Measurements from ENCODE around the gene NECTIN3.

The NECTIN3 gene, protein sequence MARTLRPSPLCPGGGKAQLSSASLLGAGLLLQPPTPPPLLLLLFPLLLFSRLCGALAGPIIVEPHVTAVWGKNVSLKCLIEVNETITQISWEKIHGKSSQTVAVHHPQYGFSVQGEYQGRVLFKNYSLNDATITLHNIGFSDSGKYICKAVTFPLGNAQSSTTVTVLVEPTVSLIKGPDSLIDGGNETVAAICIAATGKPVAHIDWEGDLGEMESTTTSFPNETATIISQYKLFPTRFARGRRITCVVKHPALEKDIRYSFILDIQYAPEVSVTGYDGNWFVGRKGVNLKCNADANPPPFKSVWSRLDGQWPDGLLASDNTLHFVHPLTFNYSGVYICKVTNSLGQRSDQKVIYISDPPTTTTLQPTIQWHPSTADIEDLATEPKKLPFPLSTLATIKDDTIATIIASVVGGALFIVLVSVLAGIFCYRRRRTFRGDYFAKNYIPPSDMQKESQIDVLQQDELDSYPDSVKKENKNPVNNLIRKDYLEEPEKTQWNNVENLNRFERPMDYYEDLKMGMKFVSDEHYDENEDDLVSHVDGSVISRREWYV

DNA sequence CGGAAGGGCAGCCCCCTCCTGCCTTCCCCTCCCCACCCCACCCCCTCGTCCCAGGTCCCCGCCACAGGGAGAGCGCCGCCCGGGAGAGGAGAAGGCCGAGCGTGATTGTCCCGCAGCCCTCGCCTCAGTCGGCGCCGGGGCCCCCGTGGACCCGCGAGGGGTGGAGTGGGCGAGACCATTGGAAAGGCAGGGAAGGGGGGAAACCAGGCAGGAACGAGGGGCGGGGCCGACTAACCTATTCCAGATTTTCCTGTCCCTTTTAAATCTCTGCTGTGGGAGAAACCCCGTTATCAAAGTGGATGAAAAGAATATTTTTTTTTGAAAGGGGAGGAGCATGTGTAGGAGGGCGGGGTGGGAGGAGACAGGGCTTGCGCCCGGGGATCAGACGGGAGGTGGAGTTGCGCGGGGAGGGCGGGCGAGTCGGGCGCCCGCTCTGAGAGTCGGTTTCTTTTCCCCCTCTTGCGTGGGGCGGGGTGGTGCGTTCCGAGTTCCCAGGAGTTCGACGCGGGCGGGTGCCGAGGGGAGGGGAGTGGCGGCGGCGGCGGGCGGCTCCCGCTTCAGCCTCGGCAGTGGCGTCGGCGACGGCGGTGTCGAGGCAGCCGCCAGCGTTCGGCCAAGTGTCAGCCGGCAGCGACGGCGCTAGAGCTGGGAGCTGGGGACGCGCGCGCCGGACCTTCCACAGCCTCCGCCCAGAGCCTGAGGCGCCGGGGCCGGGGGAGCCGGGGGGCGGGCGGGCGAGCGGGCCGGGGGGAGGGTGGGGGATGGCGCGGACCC lies at the start of gene NECTIN3:
Gene NECTIN3 (plus strand): TSS at position 560 of the 774 bp plus-strand sequence. CDS start 202 bp downstream, at position 762.
- no peak for FAIRE-seq

DNA sequence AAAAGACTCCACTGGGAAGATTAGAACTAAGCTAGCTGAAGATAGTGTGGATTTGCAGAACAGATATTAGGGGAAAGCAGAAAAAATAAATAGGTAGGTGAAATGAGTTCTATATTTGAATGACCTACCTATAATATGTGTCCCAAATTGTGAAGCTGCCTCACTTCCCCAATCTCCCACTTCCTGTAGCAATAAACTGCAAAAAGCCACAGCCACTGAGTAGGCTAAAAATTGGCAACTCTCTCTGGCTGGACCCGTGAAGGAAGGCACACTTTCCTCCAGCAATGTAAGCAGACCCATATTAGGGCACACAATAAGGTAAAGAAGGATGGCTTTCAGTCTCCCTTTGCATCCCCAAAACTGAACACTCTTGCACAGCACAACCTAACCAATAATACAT lies 43.7 kb upstream of the NECTIN3 start:
- FAIRE-seq = no peak

DNA sequence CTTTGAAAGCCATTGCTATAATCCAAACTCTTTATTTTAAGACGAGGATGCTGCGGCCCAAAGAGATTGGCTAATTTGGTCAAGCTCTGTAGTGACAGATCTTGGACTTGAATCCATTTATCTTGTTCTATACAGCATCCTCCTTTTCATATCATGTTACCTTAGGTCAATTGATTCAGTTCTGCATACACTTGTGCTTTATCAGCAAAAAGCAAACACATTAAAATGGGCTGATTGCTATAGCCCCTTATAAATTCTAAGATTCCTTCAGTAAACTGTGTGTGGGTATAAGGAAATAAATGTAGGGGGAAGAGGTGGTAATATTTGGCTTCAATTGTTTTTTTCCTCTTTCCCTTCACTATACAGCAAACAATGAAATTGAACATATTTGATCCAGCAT lies 40.1 kb upstream of the NECTIN3 start:
- FAIRE-seq = no peak

DNA sequence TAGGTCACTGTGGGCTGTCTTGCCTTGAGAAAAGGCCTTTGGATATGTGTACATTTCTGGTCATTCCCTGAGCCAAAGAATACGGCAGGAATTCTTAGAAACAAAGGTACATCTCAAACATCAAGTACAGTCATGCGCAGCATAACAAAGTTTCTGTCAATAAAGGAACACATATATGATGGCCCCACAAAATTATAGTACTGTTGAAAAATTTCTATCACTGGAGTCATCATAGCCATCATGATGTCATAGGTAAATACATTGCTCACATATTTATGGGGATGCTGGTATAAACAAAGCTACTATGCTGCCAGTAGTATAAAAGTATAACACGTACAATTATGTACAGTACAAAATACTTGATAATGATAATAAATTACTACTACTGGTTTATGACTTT lies 38.9 kb upstream of the NECTIN3 start:
- no peak for FAIRE-seq

DNA sequence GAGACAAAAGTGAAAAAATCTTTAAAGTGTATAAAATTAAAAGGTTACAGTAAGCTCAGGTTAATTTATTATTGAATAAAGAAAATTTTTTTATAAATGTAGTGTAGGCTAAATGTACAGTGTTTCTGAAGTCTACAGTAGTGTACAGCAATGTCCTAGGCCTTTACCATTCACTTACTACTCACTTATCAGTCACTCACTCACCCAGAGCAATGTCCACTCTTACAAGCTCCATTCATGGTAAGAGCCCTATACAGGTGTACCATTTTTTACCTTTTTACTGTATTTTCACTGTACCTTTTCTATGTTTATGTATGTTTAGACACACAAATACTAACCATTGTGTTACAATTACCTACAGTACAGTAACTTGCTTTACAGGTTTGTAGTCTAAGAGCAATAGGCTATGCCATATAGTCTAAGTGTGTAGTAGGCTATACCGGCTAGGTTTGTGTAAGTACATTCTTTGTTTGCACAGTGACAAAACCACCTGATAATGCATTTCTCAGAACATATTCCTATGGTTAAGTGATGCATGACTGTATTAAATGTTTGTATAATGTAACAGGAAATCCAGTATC lies 38.1 kb upstream of the NECTIN3 start:
- FAIRE-seq = no peak

DNA sequence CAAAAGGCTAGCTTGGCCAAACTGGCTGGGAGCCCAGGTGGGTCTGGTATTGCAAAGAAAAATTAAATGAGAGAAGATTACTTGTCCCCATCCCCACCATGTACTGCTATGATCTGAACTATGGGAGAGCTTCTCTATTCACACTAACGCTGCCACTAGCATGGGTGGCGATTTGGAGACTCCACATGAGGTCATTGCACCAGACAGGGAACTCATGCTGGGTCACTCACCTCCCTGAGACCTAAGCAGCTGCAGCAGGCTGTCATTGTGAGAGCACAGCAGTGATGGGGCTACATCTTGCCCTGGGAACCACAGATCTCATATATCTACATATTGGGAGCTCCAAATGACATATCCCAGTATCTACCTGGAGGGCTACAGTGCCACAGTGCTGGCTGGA lies 36.3 kb upstream of the NECTIN3 start:
- FAIRE-seq = no peak

DNA sequence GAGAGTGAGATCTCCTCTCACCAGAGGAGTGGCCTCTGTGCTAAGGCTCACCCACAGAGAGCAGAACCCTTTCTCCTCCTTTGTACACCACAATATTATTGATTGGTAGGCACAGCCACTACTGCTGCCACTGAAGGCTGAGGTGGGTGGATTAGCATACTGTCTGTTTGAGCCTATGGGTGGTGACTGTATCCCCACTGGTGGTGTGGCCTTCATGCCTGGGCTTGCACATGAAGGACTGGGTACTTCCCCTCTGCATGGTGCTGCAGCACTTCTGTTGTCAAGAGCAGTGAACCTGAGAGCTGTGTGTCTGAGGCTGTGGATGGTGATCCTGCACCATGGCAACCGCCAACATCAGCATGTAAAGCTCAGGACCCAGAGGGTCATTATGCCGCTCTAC lies 35.7 kb upstream of the NECTIN3 start:
- no peak for FAIRE-seq

DNA sequence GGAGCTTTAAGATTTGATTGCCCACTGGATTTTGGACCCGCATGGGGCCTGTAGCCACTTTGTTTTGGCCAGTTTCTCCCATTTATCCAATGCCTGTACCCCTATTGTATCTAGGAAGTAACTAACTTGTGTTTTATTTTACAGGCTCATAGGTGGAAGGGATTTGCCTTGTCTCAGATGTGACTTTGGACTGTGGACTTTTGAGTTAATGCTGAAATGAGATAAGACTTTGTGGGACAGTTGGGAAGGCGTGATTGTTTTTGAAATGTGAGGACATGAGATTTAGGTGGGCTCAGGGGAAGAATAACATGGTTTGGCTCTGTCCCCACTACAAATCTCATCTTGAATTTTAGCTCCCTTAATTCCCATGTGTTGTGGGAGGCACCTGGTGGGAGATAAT lies 30.7 kb upstream of the NECTIN3 start:
- FAIRE-seq = no peak

DNA sequence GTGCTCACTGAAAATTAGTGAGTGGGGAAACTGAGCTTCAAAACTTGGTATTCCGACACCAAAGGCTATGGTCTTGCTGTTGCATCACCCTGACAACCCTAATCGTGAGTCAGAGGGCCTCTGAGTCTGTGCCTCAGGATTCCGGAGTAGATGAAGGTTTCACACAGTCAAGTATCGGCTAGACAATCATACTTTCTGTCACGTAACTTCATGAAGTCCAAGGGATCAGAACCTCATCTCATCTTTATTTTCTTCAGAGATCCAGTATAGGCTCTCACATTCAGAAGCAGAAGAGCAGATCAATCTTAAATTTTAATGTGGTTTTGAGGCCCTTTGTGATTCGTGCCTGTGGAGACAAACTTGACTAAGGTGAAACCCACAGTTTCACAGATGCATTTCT lies 26.1 kb upstream of the NECTIN3 start:
- no peak for FAIRE-seq

DNA sequence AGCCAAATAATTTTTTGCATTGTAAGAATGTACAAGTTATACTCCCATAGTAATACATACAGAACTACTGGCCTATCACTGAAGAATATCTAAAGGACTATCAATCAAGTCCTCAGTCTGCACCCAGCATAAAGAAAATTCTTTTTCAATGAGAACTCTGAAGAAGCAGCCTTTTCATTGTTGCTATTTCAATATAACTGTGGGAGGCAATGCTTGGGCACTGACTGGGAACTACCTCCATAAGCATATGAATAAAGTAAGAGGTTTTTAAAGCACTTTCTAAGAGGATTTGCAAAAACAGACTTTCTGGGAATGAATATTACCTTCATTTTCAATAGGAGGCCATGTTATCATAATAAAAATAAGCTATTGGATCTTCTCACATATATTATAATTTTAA lies 24.6 kb upstream of the NECTIN3 start:
- FAIRE-seq = no peak

DNA sequence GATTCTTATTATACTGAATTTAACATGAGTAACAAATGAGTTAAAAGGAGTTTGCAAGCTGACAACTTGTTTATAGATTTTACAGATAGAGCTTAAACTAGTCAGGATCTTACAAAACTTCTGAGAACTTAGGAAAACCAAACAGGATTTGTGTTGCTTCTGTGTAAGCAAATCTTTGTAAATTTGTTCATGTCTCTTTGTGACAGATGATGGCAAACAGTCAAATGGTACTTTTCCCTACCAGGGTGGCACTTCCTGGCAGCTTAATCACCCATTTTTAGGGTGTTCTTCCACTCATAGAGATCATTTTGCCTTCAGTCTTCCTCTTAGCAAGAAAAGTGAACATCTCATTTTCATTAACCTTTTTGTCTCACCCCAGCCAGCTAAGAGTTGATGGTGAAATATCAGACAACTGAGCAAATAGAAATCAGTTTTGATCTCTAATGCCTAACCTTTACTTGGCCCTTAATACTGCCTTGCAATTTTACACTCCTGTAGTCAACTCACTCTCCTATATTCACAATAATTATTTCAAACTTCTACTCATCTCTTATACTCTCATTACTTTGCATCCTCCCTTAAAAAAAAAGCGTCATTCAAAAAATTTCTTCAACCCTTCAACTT lies 23.7 kb upstream of the NECTIN3 start:
- no peak for FAIRE-seq

DNA sequence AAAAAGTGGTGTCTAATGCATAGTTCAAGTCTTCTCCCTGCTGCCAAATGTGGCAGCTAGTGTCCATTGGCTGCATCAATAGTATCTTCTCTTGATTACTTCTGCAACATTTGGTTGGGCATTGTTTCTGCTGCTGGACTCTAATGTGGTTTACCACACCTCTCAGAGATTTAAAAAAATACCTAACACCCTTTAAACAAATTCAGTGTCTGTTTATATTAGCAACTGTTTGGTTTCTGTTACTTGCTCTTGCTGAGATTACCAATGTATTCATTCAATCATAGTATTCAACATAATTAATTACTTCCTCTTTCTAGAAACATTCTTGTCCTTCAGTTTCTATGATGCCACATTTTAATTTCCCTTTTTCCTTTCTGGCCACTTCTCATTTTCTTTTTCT lies 20.3 kb upstream of the NECTIN3 start:
- no peak for FAIRE-seq

DNA sequence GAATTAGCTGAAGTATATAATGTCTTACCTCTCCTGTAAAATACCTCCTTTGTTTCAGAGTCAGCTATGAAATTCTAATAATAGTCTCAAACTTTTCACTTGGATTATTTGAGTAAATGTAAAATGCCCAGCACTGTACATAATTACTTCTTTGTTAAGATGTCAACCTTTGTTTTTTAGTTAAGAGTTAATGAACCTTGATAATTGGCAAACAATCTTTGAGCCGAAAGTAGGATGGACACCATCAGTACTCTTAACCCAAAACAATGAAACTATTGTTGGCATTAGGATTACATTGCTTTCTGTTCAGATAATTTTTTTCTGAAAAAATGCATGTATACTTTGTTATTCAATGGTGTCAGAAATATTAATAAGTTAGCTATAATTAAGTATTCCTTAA lies 3.0 kb upstream of the NECTIN3 start:
- FAIRE-seq = no peak

DNA sequence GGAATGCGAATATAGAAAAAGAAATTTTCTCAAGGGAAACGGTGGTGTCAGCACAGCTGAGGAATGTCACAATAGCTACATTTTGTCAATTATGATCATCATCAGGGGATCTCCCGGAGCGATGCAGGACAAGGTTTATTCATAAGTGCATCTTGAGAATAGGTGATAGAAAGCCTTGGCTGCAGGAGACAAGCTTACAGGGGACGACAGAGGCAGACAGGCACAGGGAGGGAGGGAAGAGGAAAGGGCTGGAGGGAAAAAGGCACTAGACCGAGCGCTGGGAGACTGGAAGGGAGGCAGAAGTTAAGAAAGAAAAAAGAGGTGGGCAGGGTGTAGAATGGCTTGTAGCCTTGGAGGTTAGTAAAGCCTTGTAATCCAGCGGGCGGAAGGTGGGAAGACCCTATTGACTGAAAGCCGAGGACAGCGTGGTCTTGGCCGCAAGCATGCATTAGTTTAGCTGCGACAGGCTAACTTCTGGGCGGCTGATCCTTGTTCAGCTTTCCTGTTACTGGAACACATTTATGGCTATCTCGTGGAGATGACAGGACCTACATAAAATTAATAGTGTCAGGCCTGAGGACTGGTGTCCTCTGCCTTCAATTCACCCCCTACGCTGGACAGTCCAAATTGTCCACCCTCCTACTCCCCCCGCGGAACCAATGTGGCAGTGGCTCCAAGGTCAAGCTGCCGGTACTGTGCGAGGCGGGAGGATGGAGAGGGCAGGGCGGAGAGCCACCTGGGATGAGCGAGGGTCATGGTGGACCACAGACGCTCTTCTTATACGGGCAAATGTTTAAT lies 1.4 kb upstream of the NECTIN3 start:
- FAIRE-seq = no peak

DNA sequence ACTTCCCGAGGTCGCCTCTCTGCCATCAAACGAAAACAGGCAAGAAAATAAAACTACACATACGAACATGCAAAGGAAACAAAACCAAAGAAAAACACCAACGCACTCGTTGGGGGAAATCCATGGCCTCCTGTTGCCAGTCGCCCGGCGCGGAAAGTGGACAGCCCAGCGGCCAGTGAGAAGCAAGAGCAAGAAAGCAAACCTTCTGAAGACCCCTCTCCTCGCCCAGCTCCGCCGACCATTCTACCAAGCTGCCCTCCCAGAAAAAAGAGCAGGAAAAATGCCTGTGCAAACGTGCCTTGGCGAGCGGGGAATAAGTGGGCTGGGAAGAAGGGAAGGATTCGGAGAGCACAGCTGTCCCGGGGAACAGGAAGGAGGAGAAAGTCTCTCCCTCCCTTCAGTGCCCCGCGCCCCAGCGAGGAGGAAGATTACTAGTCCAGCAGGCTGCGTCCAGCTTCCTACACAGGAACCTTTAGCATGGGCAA lies 802 bp upstream of the NECTIN3 start:
- FAIRE-seq = no peak

DNA sequence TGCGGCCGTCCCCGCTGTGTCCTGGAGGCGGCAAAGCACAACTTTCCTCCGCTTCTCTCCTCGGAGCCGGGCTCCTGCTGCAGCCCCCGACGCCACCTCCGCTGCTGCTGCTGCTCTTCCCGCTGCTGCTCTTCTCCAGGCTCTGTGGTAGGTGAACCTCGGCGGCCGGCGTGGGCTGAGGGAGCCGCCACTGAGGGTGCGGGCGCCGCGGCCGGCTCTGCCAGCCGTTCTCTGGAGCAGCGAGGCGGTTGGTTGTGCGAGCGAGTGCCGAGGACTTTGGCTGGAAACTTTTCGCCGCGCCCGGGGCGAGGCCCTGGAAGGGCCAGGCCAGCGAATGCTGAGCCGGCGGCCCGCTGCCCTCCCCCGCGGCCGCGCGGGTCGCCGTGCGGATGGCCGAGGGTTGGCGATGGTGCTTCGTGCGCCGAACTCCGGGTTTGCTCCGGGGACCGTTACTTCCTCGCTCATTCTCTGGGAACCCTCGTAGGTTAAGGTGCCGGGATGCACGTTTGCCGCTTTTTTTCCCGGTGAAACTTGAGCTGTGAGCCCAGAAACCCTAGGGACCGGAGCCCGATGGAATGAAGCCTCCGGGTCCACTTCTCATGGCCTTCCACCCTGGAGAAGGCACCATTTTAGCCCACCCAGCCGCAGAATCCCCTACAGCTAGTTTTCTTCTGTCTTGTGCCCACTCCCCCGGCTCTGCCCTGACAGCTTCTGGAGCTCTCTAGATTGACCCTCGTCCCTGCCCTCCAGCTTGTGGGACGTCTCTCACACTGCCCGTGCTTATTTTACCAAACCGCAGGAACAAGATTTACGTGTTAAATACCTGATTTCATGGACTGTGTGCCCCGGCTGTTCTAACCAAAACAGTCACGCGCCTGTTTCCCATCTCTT lies 660 bp downstream of the NECTIN3 start:
- no peak for FAIRE-seq

DNA sequence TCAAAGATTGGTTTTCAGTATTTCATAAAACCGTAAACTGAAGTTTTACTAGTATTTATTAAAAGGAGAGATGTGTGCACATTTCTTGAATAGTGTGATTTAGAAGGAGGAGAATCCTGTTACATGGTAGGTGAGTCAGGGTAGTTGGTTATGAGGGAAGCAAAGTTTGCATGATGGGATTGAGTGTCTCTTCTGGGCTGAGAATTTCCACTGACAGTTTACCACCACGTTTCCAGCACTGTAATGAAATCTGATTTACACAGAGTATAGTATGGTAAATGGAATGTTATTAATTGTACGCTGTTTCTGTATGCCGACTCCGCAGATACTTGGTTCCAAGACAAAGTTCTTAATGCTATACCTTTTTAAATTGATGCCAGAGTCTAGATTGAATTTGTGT lies 1.6 kb downstream of the NECTIN3 start:
- FAIRE-seq = no peak

DNA sequence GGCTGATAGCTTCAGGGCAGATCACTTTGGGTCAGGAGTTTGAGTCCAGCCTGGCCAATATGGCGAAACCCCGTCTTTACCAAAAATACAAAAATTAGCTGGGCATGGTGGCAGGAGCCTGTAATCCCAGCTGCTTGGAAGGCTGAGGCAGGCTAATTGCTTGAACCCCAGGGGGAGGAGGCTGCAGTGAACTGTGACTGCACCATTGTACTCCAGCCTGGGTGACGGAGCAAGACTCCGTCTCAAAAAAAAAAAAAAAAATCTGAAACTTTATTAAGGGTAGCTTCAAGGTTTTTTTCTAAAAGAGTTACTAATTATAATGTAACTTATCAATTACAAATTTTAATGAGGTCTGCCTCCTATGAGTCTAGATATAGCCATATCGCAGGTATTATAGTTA lies 5.1 kb downstream of the NECTIN3 start:
- no peak for FAIRE-seq

DNA sequence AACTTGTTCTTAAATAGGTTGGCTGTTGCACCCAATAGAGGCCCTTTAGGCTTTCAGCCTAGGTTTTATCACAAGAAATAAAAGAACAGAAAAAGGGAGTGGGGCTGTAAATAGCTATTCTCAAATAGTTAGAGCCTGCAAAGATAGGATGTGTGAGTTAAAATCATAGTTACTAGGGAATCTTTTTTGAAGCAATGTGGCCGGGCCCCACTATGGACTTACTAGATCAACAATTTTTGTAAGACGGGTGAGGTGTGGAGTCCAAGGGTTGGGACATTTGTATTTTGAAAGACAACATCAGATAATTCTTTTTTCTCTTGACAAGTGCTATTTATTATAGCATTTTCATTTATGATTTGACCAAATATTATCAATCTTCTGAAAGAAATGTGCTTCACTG lies 5.8 kb downstream of the NECTIN3 start:
- FAIRE-seq = no peak

DNA sequence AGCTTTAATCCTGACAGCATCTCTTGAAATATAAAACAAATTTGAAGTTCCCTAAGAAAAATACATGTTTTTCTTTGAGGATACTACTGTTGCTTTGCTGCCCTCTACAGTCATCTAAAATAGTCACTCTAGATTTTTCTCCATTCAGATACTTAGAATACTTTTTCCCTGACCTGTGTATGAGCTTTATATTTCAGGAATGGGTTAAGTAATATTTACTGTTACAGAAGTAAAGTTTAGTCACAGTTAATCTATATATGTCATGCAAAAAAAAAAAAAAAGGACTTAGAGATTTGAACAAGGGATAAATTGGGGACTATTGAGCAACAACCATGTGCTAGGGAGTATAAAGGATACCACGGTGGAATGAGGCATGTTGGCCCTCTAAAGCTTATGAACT lies 8.8 kb downstream of the NECTIN3 start:
- FAIRE-seq = no peak

DNA sequence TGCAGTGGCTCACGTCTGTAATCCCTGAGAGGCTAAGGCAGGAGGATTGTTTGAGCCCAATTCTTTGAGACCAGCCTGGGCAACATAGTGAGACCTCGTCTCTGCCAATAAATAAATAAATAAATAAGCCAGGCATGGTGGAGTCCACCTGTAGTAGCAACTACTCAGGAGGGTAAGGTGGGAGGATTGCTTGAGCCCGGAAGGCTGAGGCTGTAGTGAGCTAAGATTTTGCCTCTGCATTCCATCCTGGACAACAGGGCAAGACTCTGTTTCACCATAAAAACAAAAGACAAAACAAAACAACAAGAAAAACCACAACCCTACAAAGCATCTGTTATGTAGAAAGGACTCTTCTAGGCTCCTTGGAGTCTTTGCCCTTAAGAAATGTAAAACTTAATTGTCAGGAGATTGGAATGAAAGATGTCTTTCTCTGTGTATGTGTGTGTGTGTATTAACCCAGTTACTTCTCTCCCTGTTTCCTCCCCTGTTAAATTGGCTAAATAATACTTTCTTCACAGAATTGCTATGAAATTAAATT lies 9.5 kb downstream of the NECTIN3 start:
- no peak for FAIRE-seq

All from G401.6 (cell line).